WTC11 (cell line): ENCODE data around the gene STK24. TPM values are rescaled to one million over a fixed set of nuclear protein-coding genes. Genes with fewer than 3 reads are reported as not detected.

Experiments used
- ATAC-seq: fragments of 200-7000 bp; cut with Tn5 transposase; 2 replicates; pipeline ENCODE4 v1.10.0; 2021; ENCODE audit warnings: mild to moderate bottlenecking, moderate library complexity
- CTCF ChIA-PET: fragments of 300-600 bp; sonication (Branson Sonifier 250); formaldehyde crosslinking; loops from one replicate; lab custom pipeline; 2021; ENCODE audit warnings: antibody characterized with exemption; lab: Charles Lee
- POLR2A ChIA-PET: fragments of 350-600 bp; sonication (Branson Sonifier 250); formaldehyde crosslinking; loops from one replicate; lab custom pipeline; 2021; ENCODE audit warnings: antibody characterized with exemption; lab: Charles Lee
- DNase-seq: peaks from one replicate; pipeline ENCODE4 v3.0.0; 2021; ENCODE audit warnings: low spot score
- H3K27ac Mint-ChIP-seq: 2 replicates; pipeline ENCODE4 v1.8.0; 2021; ENCODE audit warnings: mixed read lengths
- H3K27me3 Mint-ChIP-seq: 2 replicates; pipeline ENCODE4 v1.8.0; 2021; ENCODE audit warnings: low read depth, mild to moderate bottlenecking, moderate library complexity, mixed read lengths
- H3K36me3 Mint-ChIP-seq: 2 replicates; pipeline ENCODE4 v1.8.0; 2021; ENCODE audit warnings: mixed read lengths
- H3K4me1 Mint-ChIP-seq: 2 replicates; pipeline ENCODE4 v1.8.0; 2022; ENCODE audit warnings: mixed read lengths
- H3K4me3 Mint-ChIP-seq: 2 replicates; pipeline ENCODE4 v1.8.0; 2021; ENCODE audit warnings: mild to moderate bottlenecking, moderate library complexity, mixed read lengths
- H3K9me3 Mint-ChIP-seq: 2 replicates; pipeline ENCODE4 v1.8.0; 2021; ENCODE audit warnings: mixed read lengths
- CREB1 ChIP-seq: sonication (generic); formaldehyde crosslinking; IDR thresholded peaks from 2 replicates; pipeline ENCODE4 v1.8.0; 2023; ENCODE audit warnings: mild to moderate bottlenecking, missing genetic modification reagents
- FOXK1 ChIP-seq: sonication (generic); formaldehyde crosslinking; IDR thresholded peaks from 2 replicates; pipeline ENCODE4 v1.8.0; 2022; ENCODE audit warnings: mild to moderate bottlenecking, moderate library complexity, missing genetic modification reagents
- GABPB1 ChIP-seq: sonication (generic); formaldehyde crosslinking; IDR thresholded peaks from 2 replicates; pipeline ENCODE4 v1.8.1; 2023; ENCODE audit warnings: mild to moderate bottlenecking, missing genetic modification reagents
- IRF2 ChIP-seq: sonication (generic); formaldehyde crosslinking; IDR thresholded peaks from 2 replicates; pipeline ENCODE4 v1.8.0; 2022; ENCODE audit warnings: low read depth, missing genetic modification reagents, borderline replicate concordance
- JUN ChIP-seq: sonication (generic); formaldehyde crosslinking; IDR thresholded peaks from 2 replicates; pipeline ENCODE4 v1.8.0; 2023; ENCODE audit warnings: mild to moderate bottlenecking, missing genetic modification reagents
- PREB ChIP-seq: sonication (generic); formaldehyde crosslinking; IDR thresholded peaks from 2 replicates; pipeline ENCODE4 v1.8.1; 2022; ENCODE audit warnings: mild to moderate bottlenecking, missing genetic modification reagents, moderate library complexity, borderline replicate concordance
- PRRX2 ChIP-seq: fragments of 250-450 bp; sonication (Bioruptor Pico); IDR thresholded peaks from 2 replicates; pipeline ENCODE4 v1.8.0; 2021; ENCODE audit warnings: mild to moderate bottlenecking
- TEAD1 ChIP-seq: sonication (generic); formaldehyde crosslinking; IDR thresholded peaks from 2 replicates; pipeline ENCODE4 v1.8.0; 2022; ENCODE audit warnings: mild to moderate bottlenecking, missing genetic modification reagents
- TEAD4 ChIP-seq: sonication (generic); formaldehyde crosslinking; IDR thresholded peaks from 2 replicates; pipeline ENCODE4 v1.8.0; 2022; ENCODE audit warnings: mild to moderate bottlenecking, missing genetic modification reagents
- ZNF416 ChIP-seq: fragments of 250-450 bp; sonication (Bioruptor Pico); IDR thresholded peaks from 2 replicates; pipeline ENCODE4 v1.9.0; 2021; ENCODE audit warnings: mild to moderate bottlenecking, inconsistent platforms
- ZNF423 ChIP-seq: fragments of 250-450 bp; sonication (Bioruptor Pico); IDR thresholded peaks from 2 replicates; pipeline ENCODE4 v2.1.2; 2022; ENCODE audit warnings: mild to moderate bottlenecking, moderate library complexity
- ZNF512 ChIP-seq: sonication (generic); formaldehyde crosslinking; IDR thresholded peaks from 2 replicates; pipeline ENCODE4 v1.8.1; 2022; ENCODE audit warnings: missing genetic modification reagents, borderline replicate concordance
- ZNF671 ChIP-seq: fragments of 250-450 bp; sonication (Bioruptor Pico); IDR thresholded peaks from 2 replicates; pipeline ENCODE4 v1.8.0; 2021; ENCODE audit warnings: mild to moderate bottlenecking
- total RNA-seq: library from RNA; stranded (reverse); gene quantifications from 3 replicates; pipeline ENCODE4 v1.2.3, GENCODE V29; 2021
- TF ChIP-seq, protein P1 (sequence below): fragments of 250-450 bp; sonication (Bioruptor Pico); conservative IDR thresholded peaks from 2 replicates; pipeline ENCODE4 v1.9.0; 2021; ENCODE audit warnings: mild to moderate bottlenecking
- TF ChIP-seq, protein P2 (sequence below): sonication (generic); formaldehyde crosslinking; conservative IDR thresholded peaks from 2 replicates; pipeline ENCODE4 v1.8.1; 2022; ENCODE audit warnings: mild to moderate bottlenecking, missing genetic modification reagents
- TF ChIP-seq, protein P3 (sequence below): sonication (generic); formaldehyde crosslinking; IDR thresholded peaks from 2 replicates; pipeline ENCODE4 v1.8.0; 2022; ENCODE audit warnings: mild to moderate bottlenecking, missing genetic modification reagents
- TF ChIP-seq, protein P4 (sequence below): sonication (generic); formaldehyde crosslinking; IDR thresholded peaks from 2 replicates; pipeline ENCODE4 v1.8.0; 2023; ENCODE audit warnings: missing genetic modification reagents
- TF ChIP-seq, protein P5 (sequence below): sonication (generic); formaldehyde crosslinking; IDR thresholded peaks from 2 replicates; pipeline ENCODE4 v1.8.1; 2023; ENCODE audit warnings: mild to moderate bottlenecking, missing genetic modification reagents, borderline replicate concordance
- TF ChIP-seq, protein P6 (sequence below): sonication (generic); formaldehyde crosslinking; IDR thresholded peaks from 2 replicates; pipeline ENCODE4 v1.8.1; 2023; ENCODE audit warnings: mild to moderate bottlenecking, moderate library complexity, missing genetic modification reagents
- TF ChIP-seq, protein P7 (sequence below): sonication (generic); formaldehyde crosslinking; IDR thresholded peaks from 2 replicates; pipeline ENCODE4 v1.8.1; 2022; ENCODE audit warnings: low read depth, mild to moderate bottlenecking, moderate library complexity, missing genetic modification reagents, borderline replicate concordance

Gene STK24
- total RNA-seq, 1 experiment from 2014 or later: 138 TPM

DNA sequence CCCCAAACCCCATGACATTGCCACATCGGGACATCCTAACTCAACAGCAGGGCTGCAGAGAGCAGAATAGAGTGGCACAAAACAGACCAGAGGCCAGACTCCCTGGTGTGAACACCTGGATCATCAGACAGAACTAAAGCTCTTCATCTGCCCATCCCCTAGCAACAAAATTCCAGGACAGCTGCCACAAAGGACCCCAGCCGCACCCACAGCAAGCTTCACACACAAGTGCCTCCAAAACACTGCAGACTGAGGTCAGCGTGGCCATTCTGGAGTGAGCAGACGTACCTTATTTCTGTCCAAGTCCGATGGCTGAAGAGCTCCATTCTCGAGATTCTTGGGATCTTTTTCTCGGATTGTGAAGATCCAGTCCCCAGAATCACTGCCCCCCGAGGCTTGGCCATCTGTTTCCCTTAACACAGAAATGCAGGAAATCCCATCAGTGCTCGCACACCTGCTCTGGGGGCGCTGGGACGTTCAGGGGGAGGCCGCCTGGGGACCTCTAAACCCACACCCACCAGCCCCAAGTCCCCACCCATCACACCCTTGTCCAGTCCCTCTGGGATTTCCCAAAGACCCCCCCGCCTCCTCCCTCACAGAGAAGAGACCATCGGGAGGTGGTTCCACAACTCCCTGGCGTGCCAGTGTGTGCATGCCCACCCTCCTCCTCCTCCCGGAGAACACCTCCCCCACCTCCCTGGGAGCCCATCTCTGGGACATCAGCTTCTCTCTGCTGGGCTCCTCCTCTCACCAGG lies 115.2 kb downstream of the STK24 start:
- CTCF ChIA-PET: interaction anchor here (0.9 to 3.5 kb wide), 6 partner anchors 12 to 212 kb away, joined by 3 to 15 read pairs (median 4); no protein-coding TSS in a partner anchor
- Mint-ChIP-seq H3K36me3 (peaks cover 58% of the 10 kb centered on the region), H3K27ac (no peak overlapping the region; the same call in 1 of the 2 replicates), H3K27me3 (no peaks in the 10 kb centered on the region), H3K4me3 (no peak overlapping the region), H3K9me3 (no peaks in the 10 kb centered on the region), H3K4me1 (peaks cover 16% of the 10 kb centered on the region)
- DNase-seq (no peak), ATAC-seq (no peak)
- TF ChIP-seq JUN (CRISPR knock-in tag) (no peak), ZNF416 (CRISPR knock-in tag) (no peak), CREB1 (CRISPR knock-in tag) (no peak), ZNF512 (CRISPR knock-in tag) (no peak), PRRX2 (CRISPR knock-in tag) (no peak), IRF2 (CRISPR knock-in tag) (no peak), ZNF423 (no peak)
- TF ChIP-seq, protein P1, sequence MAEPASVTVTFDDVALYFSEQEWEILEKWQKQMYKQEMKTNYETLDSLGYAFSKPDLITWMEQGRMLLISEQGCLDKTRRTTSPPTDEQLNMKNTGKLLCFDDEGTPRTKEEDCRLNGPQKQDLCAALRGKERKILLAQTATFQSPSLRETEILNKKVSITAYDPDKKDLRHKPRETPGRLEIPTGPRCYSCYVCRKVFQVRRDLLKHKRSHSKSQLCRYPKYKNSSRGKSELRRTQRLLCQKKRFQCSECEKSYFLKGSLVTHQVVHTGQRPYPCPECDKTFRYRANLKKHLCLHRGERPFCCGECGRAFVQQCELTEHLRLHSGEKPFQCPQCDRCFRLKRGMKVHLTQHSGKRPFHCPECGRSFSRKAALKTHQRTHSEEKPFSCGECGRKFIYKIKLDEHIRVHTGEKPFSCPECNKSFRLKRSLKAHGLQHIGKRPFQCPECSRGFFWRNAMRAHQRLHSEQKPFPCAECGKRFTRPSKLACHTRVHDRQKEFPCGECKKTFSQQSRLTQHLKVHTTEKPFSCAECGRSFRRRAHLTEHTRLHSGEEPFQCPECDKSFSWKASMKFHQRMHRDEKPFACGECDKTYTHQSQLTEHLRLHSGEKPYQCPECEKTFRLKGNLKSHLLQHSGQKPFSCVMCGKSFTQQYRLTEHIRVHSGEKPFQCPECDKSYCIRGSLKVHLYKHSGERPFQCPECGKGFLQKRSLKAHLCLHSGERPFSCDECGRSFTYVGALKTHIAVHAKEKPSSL: no peak
- TF ChIP-seq, protein P2, sequence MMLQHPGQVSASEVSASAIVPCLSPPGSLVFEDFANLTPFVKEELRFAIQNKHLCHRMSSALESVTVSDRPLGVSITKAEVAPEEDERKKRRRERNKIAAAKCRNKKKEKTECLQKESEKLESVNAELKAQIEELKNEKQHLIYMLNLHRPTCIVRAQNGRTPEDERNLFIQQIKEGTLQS (CRISPR knock-in tag): no peak
- TF ChIP-seq, protein P3, sequence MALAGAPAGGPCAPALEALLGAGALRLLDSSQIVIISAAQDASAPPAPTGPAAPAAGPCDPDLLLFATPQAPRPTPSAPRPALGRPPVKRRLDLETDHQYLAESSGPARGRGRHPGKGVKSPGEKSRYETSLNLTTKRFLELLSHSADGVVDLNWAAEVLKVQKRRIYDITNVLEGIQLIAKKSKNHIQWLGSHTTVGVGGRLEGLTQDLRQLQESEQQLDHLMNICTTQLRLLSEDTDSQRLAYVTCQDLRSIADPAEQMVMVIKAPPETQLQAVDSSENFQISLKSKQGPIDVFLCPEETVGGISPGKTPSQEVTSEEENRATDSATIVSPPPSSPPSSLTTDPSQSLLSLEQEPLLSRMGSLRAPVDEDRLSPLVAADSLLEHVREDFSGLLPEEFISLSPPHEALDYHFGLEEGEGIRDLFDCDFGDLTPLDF (CRISPR knock-in tag): no peak
- POLR2A ChIA-PET: interaction anchor here (0.6 kb wide), 1 partner anchor 45 kb away, joined by 3 read pairs; no protein-coding TSS in a partner anchor

DNA sequence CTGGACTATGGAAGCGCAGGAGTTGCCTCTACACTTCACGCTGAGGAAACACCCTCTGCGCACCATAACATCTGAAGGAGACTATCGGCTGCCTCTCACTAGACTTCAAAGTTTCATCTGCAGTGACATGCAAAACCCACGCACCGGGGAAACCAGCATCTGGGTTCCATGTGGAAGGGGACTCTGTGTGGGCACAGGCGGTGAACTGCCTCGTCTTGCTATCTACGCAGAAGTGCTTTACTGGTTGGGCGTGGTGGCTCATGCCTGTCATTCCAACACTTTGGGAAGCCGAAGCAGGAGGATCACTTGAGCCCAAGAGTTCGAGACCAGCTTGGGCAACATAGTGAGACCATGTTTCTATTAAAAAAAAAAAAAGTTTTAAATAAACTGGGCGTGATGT lies 116.4 kb downstream of the STK24 start:
- no peak for DNase-seq
- H3K4me3 Mint-ChIP-seq: no peak overlapping the region
- ATAC-seq: no peak
- H3K27me3 Mint-ChIP-seq: no peaks in the 10 kb centered on the region
- CTCF ChIA-PET: interaction anchor here (1.0 kb wide), 1 partner anchor 193 kb away, joined by 4 read pairs; no protein-coding TSS in a partner anchor
- H3K27ac Mint-ChIP-seq: no peak overlapping the region
- peaks cover 62% of the 10 kb centered on the region for H3K36me3 Mint-ChIP-seq
- no peaks in the 10 kb centered on the region for H3K9me3 Mint-ChIP-seq
- POLR2A ChIA-PET: no interaction called here
- H3K4me1 Mint-ChIP-seq: peaks cover 12% of the 10 kb centered on the region
- TF ChIP-seq, protein P4, sequence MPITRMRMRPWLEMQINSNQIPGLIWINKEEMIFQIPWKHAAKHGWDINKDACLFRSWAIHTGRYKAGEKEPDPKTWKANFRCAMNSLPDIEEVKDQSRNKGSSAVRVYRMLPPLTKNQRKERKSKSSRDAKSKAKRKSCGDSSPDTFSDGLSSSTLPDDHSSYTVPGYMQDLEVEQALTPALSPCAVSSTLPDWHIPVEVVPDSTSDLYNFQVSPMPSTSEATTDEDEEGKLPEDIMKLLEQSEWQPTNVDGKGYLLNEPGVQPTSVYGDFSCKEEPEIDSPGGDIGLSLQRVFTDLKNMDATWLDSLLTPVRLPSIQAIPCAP (CRISPR knock-in tag): no peak
- TF ChIP-seq ZNF671: no peak
- no peak for TF ChIP-seq FOXK1
- no peak for TF ChIP-seq PREB (CRISPR knock-in tag)
- TF ChIP-seq, protein P5, sequence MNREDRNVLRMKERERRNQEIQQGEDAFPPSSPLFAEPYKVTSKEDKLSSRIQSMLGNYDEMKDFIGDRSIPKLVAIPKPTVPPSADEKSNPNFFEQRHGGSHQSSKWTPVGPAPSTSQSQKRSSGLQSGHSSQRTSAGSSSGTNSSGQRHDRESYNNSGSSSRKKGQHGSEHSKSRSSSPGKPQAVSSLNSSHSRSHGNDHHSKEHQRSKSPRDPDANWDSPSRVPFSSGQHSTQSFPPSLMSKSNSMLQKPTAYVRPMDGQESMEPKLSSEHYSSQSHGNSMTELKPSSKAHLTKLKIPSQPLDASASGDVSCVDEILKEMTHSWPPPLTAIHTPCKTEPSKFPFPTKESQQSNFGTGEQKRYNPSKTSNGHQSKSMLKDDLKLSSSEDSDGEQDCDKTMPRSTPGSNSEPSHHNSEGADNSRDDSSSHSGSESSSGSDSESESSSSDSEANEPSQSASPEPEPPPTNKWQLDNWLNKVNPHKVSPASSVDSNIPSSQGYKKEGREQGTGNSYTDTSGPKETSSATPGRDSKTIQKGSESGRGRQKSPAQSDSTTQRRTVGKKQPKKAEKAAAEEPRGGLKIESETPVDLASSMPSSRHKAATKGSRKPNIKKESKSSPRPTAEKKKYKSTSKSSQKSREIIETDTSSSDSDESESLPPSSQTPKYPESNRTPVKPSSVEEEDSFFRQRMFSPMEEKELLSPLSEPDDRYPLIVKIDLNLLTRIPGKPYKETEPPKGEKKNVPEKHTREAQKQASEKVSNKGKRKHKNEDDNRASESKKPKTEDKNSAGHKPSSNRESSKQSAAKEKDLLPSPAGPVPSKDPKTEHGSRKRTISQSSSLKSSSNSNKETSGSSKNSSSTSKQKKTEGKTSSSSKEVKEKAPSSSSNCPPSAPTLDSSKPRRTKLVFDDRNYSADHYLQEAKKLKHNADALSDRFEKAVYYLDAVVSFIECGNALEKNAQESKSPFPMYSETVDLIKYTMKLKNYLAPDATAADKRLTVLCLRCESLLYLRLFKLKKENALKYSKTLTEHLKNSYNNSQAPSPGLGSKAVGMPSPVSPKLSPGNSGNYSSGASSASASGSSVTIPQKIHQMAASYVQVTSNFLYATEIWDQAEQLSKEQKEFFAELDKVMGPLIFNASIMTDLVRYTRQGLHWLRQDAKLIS (CRISPR knock-in tag): no peak
- no peak for TF ChIP-seq TEAD4 (CRISPR knock-in tag)
- TF ChIP-seq, protein P6, sequence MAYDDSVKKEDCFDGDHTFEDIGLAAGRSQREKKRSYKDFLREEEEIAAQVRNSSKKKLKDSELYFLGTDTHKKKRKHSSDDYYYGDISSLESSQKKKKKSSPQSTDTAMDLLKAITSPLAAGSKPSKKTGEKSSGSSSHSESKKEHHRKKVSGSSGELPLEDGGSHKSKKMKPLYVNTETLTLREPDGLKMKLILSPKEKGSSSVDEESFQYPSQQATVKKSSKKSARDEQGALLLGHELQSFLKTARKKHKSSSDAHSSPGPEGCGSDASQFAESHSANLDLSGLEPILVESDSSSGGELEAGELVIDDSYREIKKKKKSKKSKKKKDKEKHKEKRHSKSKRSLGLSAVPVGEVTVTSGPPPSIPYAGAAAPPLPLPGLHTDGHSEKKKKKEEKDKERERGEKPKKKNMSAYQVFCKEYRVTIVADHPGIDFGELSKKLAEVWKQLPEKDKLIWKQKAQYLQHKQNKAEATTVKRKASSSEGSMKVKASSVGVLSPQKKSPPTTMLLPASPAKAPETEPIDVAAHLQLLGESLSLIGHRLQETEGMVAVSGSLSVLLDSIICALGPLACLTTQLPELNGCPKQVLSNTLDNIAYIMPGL: no peak
- TF ChIP-seq GABPB1 (CRISPR knock-in tag): no peak
- TF ChIP-seq TEAD1 (CRISPR knock-in tag): no peak
- TF ChIP-seq, protein P7, sequence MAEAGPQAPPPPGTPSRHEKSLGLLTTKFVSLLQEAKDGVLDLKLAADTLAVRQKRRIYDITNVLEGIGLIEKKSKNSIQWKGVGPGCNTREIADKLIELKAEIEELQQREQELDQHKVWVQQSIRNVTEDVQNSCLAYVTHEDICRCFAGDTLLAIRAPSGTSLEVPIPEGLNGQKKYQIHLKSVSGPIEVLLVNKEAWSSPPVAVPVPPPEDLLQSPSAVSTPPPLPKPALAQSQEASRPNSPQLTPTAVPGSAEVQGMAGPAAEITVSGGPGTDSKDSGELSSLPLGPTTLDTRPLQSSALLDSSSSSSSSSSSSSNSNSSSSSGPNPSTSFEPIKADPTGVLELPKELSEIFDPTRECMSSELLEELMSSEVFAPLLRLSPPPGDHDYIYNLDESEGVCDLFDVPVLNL (CRISPR knock-in tag): no peak
